ENCODE results near the gene SAFB.

The SAFB gene

GRCh38 chr19:5627395-5627904 lies 4.6 kb downstream of the SAFB start:
- DNase-seq (ENCODE audit: low read depth): no peak

- DNase-seq (ENCODE audit: low read depth): no peak
Observed at GRCh38 chr19:5628461-5628860, 5.6 kb downstream of the SAFB start.

- DNase-seq (ENCODE audit: low read depth): no peak
Observed at GRCh38 chr19:5628919-5629481, 6.1 kb downstream of the SAFB start.

DNA sequence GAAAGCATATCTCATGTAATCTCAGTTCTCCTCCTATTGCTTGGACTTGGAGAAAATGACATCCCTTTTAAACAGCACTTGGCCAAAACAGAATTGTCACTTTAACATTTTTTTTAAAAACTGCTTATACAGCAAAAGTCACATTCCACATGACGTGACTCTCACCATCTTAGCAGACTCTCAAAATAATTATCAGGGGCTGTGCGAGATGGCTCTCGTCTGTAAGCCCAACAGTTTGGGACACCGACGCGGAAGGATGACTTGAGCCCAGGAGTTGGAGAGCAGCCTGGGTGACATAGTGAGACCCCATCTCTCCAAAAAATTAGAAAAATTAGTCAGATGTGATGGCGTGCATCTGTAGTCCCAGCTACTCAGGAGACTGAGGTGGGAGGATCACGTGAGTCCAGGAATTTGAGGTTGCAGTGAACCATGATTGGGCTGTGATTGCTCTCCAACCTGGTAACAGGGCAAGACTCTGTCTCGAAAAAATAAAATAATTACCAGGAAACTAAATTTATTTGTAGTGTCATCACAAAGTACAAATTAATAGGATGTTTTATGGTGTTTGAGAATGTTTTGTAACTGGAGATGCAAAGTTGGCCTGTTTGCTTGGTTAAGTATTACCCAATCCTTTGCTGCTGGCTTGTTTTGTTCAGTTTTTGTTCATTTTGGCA lies 8.8 kb downstream of the SAFB start:
- no peak for DNase-seq (ENCODE audit: low read depth)

DNA sequence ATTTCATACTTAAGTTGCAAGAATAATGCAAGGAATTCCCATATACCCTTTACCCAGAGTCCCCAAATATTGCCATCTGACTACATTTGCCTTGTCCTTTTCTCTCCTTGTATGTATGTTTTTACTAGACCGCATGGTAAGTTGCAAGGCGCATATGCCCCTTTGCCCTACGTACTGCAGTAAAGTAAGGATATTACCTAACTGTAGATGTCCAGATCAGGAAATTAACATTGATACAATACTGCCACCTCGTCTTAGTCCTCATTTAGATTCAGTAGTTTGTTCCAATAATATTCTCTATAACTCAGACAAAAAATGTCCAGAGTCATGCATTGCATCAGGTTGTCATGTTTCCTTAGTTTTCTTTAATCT lies 9.3 kb downstream of the SAFB start:
- no peak for DNase-seq (ENCODE audit: low read depth)

GRCh38 chr19:5632657-5633056 lies 9.8 kb downstream of the SAFB start:
- no peak for DNase-seq (ENCODE audit: low read depth)

GRCh38 chr19:5635427-5635826 lies 12.5 kb downstream of the SAFB start:
- no peak for DNase-seq (ENCODE audit: low read depth)

- no peak for DNase-seq (ENCODE audit: low read depth)
Observed at GRCh38 chr19:5637971-5638370, 15.1 kb downstream of the SAFB start.

- DNase-seq (ENCODE audit: low read depth): no peak
Observed at GRCh38 chr19:5641171-5641570, 18.3 kb downstream of the SAFB start.

- no peak for DNase-seq (ENCODE audit: low read depth)
Observed at GRCh38 chr19:5642204-5642603, 19.3 kb downstream of the SAFB start.

DNA sequence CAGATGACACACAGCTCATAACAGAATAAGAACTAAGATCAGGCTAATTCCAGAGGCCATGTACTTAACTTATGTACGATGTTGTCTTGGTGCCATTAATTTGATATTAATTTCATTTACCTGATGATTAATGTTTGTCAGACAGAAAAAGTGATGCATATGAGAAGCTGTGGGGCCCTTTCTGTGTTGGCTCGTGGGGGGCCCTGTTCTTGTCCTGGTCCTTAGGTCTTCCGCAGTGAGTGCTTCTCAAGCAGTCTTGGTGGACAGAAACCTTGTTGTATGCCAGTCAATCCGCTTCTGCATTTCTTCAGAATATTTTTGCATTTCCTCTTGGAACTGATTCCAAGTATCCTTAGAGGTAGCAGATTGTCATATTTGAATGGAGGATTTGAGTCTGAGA lies 20.2 kb downstream of the SAFB start:
- DNase-seq (ENCODE audit: low read depth): no peak

- DNase-seq (ENCODE audit: low read depth): no peak
Observed at GRCh38 chr19:5644037-5644436, 21.2 kb downstream of the SAFB start.

- no peak for DNase-seq (ENCODE audit: low read depth)
Observed at GRCh38 chr19:5645409-5645808, 22.5 kb downstream of the SAFB start.

DNA sequence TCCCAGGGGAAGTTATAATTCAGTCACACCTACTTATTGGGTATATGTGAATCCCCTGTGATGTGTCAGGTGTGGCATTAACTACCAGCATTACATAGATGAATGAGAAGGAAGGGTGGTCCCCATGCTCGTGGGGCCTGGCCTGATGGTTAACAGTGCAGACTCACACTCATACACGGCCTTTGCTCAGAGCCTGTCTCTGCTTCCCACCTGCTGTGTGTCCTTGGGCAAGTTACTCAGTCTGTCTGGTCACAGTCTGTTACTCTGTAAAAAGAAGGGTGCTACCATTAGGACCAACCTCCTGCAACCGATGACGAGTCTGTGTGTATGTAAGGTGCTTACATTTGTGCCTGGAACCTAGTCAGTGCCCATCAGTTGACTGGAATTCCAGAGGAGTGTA lies 23.8 kb downstream of the SAFB start:
- no peak for DNase-seq (ENCODE audit: low read depth)

- DNase-seq (ENCODE audit: low read depth): no peak
Observed at GRCh38 chr19:5648464-5648863, 25.6 kb downstream of the SAFB start.

DNA sequence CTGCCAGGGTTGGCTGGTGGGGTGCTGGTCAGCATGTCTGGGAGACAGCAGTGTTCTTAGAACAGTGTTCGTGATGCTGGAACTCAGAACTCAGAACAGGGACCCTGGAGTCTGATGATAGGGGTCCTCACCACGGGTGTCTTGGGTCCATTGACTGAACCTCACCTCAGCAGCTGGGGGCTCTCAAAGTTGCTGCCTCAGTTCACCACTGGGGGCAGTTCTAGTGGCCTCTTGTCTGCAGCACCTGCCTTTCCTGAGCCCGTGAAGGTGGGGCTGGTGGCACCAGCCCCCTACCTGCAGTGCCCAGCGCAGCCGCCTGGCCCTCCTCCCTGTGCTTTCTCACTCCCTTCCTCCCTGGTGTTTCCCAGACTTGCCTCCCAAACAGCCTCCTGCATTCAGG lies 28.5 kb downstream of the SAFB start:
- DNase-seq (ENCODE audit: low read depth): no peak

DNA sequence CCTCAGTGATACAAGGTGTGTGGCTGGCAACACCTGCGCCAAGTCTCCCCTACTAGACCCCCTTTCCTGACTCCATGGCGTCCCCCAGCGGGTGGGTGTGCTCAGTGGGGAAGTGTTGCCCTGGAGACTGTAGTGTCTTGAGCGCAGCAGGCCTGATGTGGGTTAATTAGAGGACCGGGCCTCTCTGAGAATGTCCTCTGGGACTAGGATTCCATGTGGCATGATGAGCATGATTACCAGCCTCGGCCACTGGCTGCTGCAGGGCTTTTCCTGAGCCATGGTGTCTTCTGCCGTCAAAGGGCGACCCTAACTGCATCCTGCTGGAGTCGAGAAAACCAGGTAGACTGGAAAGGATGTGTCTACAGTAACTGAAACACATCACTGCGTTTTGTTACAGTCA lies 29.4 kb downstream of the SAFB start:
- no peak for DNase-seq (ENCODE audit: low read depth)

- DNase-seq (ENCODE audit: low read depth): no peak
Observed at GRCh38 chr19:5654931-5655330, 32.0 kb downstream of the SAFB start.

- DNase-seq (ENCODE audit: low read depth): no peak
Observed at GRCh38 chr19:5655412-5655811, 32.5 kb downstream of the SAFB start.

DNA sequence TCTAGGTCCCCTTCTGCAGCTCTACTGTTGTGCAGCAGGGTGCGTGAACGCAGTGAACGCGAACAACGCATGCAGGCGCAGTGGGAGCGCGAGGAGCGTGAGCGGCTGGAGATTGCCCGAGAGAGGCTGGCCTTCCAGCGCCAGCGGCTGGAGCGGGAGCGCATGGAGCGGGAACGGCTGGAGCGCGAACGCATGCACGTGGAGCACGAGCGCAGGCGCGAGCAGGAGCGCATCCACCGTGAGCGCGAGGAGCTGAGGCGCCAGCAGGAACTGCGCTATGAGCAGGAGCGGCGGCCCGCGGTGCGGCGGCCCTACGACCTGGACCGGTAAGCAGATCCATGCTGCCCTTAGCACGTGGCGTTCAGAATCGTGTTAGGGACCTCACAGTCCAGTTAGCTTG lies 38.6 kb downstream of the SAFB start:
- DNase-seq (ENCODE audit: low read depth): no peak

DNA sequence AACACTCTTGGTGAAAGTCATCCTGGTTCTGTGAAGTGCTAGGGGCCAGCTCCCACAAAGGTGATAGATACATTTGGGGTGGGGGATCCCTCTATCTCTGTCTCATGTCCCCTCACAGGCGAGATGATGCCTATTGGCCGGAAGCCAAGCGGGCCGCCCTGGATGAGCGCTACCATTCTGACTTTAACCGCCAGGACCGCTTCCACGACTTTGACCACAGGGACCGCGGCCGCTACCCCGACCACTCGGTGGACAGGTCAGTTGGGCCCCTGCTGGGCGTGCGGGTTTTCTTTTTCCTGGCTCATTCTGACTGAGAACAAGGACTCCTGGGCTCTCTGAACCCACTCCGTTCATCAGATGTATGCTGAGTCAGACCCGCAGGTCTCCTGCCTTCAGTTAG lies 41.0 kb downstream of the SAFB start:
- no peak for DNase-seq (ENCODE audit: low read depth)

- DNase-seq (ENCODE audit: low read depth): no peak
Observed at GRCh38 chr19:5664515-5664914, 41.6 kb downstream of the SAFB start.

DNA sequence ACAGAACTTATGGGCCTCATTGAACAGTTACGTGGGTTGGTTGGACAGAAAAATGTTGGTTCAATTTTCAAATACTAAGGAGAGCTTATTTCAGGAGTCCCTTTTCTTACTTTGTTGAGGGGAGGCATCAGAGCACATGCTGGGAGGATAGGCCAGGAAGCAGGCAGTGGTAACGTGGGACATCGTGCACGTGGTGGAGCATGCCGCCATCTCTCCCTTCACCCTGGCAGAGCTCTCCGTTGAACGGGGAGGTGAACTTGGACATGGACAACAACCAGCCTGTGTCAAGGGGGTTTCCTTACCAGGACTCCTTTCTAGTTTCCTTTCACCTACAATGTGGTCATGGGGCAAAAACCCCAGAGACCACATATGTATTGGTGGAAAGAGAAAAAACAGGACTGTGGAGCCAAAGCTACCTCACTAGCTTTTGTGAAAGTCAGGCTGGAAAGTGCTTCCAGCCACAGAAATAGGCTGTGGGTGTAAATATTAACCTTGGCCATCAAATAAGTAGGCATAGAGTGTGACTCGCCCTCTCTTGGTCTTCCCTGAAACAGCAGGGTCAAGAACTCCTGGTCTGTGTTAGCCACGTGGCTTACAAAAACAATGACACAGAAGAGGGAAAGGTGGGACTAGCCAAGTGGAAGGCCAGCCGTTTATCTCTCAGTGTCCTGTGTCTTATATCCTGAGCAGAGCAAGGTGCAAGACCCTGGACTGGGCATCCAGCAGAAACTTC lies 43.1 kb downstream of the SAFB start:
- no peak for DNase-seq (ENCODE audit: low read depth)

All from T-helper 22 cell (primary cell).